ENCODE measurements around the gene OR51T1.
"Not testable (repeated sequence)": the region's sequence is repeated elsewhere in the genome, so short reads cannot be mapped to it uniquely, and the experiment has no call there.

Gene OR51T1, protein sequence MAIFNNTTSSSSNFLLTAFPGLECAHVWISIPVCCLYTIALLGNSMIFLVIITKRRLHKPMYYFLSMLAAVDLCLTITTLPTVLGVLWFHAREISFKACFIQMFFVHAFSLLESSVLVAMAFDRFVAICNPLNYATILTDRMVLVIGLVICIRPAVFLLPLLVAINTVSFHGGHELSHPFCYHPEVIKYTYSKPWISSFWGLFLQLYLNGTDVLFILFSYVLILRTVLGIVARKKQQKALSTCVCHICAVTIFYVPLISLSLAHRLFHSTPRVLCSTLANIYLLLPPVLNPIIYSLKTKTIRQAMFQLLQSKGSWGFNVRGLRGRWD

DNA sequence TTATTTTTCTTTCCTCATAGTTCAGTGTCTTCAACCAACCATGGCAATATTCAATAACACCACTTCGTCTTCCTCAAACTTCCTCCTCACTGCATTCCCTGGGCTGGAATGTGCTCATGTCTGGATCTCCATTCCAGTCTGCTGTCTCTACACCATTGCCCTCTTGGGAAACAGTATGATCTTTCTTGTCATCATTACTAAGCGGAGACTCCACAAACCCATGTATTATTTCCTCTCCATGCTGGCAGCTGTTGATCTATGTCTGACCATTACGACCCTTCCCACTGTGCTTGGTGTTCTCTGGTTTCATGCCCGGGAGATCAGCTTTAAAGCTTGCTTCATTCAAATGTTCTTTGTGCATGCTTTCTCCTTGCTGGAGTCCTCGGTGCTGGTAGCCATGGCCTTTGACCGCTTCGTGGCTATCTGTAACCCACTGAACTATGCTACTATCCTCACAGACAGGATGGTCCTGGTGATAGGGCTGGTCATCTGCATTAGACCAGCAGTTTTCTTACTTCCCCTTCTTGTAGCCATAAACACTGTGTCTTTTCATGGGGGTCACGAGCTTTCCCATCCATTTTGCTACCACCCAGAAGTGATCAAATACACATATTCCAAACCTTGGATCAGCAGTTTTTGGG is at the start of gene OR51T1:
TSS of gene OR51T1 (plus strand) at position 41 of the 641 bp plus-strand sequence. CDS start at position 41, 0 bp downstream.
- ATAC-seq (no peak), DNase-seq (no peak)
- Mint-ChIP-seq H3K27ac (peak within 1 kb of the TSS in 1 of 2 donors; percentile 4), H3K4me3 (no peak within 1 kb of the TSS), H3K27me3 (no peaks in the 10 kb centered on the region), H3K9me3 (peaks cover 0 to 1% of the 10 kb centered on the region in 2 donors), H3K4me1 (no peaks in the 10 kb centered on the region)

GRCh38 chr11:4839851-4840549 is 41.7 kb upstream of the OR51T1 start:
- Mint-ChIP-seq H3K9me3 (no peaks in the 10 kb centered on the region), H3K27ac (no peak overlapping the region), H3K4me3 (no peak overlapping the region), H3K4me1 (no peaks in the 10 kb centered on the region), H3K27me3 (no peaks in the 10 kb centered on the region)
- ATAC-seq = no peak
- no peak for DNase-seq

DNA sequence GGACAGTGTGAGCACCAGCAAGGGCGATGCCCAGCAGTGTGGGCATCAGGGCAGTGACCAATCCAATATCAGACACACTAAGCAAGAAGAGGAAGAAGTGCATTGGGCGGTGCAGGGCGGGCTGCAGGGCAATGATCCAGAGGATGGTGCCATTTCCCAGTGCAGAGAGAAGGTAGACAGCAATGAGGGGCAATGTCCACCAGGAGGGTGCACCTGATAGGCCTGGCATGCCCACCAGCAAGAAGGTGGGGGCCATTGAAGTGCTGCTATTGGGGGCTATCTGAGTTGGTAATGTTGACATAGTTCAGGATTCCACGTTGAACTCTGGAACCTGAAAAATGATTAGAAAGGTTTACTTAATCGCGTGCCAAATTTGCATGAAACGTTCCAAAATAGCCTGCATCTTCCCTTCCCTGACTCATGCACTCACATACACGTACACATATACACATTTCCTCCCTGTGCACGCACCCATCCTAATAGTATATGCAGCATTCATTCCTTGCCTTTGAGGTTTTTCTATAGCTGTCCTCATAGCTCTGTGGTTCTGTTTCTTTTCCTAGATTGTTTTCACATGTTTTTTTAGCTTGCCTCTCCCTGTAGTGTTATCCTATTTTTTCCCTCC is 32.7 kb upstream of the OR51T1 start, which contains the start of gene OR51S1:
TSS of gene OR51S1 (minus strand) at position 301 of the 625 bp plus-strand sequence. CDS start at position 301, 0 bp downstream.
- Mint-ChIP-seq H3K9me3 (peaks cover 0 to 7% of the 10 kb centered on the region in 2 donors), H3K27ac (no peak within 1 kb of the TSS)

DNA sequence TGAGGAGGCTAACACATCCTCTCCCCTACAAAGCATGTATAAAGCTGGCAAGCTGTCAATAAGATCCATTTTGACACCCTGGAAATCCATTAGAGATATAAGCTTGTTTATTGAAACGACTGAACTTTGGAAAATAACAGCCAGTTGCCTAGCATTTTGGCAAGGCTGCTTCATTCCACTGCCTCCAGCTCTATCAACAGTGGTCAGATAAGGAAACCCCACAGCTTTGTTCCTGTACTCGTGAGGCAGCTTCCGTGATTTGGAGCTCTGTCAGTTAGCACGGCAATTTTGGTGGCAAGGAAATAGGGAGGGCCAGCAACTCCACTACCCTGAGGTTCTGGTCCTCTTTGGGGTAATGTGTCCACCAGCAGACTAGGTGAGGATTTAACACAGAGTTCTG is 30.7 kb upstream of the OR51T1 start:
- Mint-ChIP-seq H3K27me3 (peaks cover 11% of the 10 kb centered on the region), H3K4me1 (no peaks in the 10 kb centered on the region), H3K9me3 (peaks cover 0 to 13% of the 10 kb centered on the region in 2 donors), H3K4me3 (no peak overlapping the region), H3K27ac (no peak overlapping the region)
- DNase-seq (no peak), ATAC-seq (no peak)

More for the DNA sequence above, 32.7 kb upstream of the OR51T1 start, which contains the start of gene OR51S1:
- H3K27me3 Mint-ChIP-seq = peaks cover 11% of the 10 kb centered on the region
- no peaks in the 10 kb centered on the region for H3K4me1 Mint-ChIP-seq
- no peak within 1 kb of the TSS for H3K4me3 Mint-ChIP-seq
- DNase-seq = no peak
- no peak for ATAC-seq

DNA sequence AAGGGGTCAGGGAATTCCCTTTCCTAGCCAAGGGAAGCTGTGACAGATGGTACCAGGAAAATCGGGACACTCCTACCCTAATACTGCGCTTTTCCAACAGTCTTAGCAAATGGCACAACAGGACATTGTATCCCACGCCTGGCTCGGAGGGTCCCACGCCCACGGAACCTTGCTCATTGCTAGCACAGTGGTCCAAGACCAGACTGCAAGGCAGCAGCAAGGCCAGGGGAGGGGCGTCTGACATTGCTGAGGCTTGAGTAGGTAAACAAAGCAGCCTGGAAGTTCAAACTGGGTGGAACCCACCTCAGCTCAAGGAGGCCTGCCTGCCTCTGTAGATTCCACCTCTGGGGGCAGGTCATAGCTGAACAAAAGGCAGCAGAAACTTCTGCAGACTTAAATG is 27.4 kb upstream of the OR51T1 start:
- not testable (repeated sequence) for H3K4me1 Mint-ChIP-seq, DNase-seq, ATAC-seq, H3K9me3 Mint-ChIP-seq, H3K4me3 Mint-ChIP-seq, H3K27me3 Mint-ChIP-seq
- peak overlapping the region in 1 of 2 donors; percentile 48 for H3K27ac Mint-ChIP-seq

GRCh38 chr11:4862447-4863236 is 19.1 kb upstream of the OR51T1 start:
- no peaks in the 10 kb centered on the region for H3K27me3 Mint-ChIP-seq
- H3K4me1 Mint-ChIP-seq = no peaks in the 10 kb centered on the region
- H3K4me3 Mint-ChIP-seq = no peak overlapping the region
- H3K27ac Mint-ChIP-seq = no peak overlapping the region
- no peak for ATAC-seq
- DNase-seq = no peak
- peaks cover 5 to 6% of the 10 kb centered on the region in 2 donors for H3K9me3 Mint-ChIP-seq

- Mint-ChIP-seq H3K27me3 (no peaks in the 10 kb centered on the region), H3K4me3 (no peak overlapping the region), H3K9me3 (peaks cover 5 to 12% of the 10 kb centered on the region in 2 donors), H3K4me1 (no peaks in the 10 kb centered on the region), H3K27ac (peak overlapping the region in 1 of 2 donors; percentile 44)
- no peak for DNase-seq
- no peak for ATAC-seq
Observed at GRCh38 chr11:4863876-4864275, 17.8 kb upstream of the OR51T1 start.

DNA sequence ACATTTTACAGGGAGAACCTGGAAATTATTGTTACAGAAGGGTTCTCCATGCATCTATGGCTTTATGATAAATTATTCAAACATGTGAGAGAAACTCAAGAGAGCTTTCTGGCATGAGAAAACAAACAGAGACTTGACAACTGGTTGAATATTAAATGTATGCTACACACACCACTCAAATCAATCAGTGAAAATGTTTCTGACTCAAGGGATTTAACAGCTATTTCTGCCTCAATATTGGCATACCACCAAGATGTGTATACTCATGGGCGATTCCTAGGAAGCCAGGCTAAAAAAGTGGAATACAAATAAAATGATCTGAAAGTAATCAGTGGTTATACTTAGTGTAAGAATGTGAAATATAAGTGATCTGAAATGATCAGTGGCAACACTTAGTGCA is 15.8 kb upstream of the OR51T1 start:
- Mint-ChIP-seq H3K27ac (no peak overlapping the region), H3K4me3 (no peak overlapping the region), H3K27me3 (no peaks in the 10 kb centered on the region)

GRCh38 chr11:4881188-4881587 is 512 bp upstream of the OR51T1 start:
- DNase-seq (no peak), ATAC-seq (no peak)
- Mint-ChIP-seq H3K4me1 (no peaks in the 10 kb centered on the region), H3K4me3 (no peak overlapping the region), H3K9me3 (peaks cover 0 to 6% of the 10 kb centered on the region in 2 donors), H3K27me3 (no peaks in the 10 kb centered on the region), H3K27ac (no peak overlapping the region)

More for the DNA sequence above, 15.8 kb upstream of the OR51T1 start:
- H3K4me1 Mint-ChIP-seq = no peaks in the 10 kb centered on the region
- DNase-seq (no peak), ATAC-seq (no peak)
- H3K9me3 Mint-ChIP-seq = peaks cover 4 to 6% of the 10 kb centered on the region in 2 donors

DNA sequence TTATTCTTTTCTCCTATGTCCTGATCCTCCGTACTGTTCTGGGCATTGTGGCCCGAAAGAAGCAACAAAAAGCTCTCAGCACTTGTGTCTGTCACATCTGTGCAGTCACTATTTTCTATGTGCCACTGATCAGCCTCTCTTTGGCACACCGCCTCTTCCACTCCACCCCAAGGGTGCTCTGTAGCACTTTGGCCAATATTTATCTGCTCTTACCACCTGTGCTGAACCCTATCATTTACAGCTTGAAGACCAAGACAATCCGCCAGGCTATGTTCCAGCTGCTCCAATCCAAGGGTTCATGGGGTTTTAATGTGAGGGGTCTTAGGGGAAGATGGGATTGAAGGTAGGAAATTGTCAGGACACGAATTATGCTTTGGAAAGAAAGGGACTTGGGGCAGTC is 843 bp downstream of the OR51T1 start:
- Mint-ChIP-seq H3K27me3 (no peaks in the 10 kb centered on the region), H3K9me3 (no peaks in the 10 kb centered on the region), H3K27ac (peak overlapping the region in 1 of 2 donors; percentile 4), H3K4me1 (no peaks in the 10 kb centered on the region), H3K4me3 (no peak overlapping the region)
- no peak for DNase-seq
- ATAC-seq = no peak

- Mint-ChIP-seq H3K4me3 (no peak overlapping the region), H3K27ac (no peak overlapping the region), H3K9me3 (no peaks in the 10 kb centered on the region), H3K4me1 (no peaks in the 10 kb centered on the region), H3K27me3 (no peaks in the 10 kb centered on the region)
- ATAC-seq (no peak), DNase-seq (no peak)
Observed at GRCh38 chr11:4884361-4884760, 2.7 kb downstream of the OR51T1 start.

DNA sequence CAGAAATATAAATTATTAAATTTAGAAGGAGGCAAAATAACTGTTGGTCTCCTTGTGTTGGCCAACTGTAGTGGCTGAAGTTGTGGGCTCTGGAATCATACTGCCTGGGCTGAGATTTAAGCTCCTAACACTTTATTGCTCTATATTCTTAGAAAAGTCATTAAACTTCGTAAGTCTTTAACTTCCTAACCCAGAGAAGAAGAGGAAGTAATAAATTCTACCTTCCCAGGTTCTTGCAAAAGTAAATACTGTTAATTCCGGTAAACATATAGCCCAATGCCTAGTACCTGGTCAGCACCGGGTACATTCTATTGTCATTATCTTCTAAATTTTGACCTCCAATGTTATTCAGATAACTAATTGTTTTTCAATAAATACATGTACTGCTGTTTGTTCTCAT is 4.5 kb downstream of the OR51T1 start:
- Mint-ChIP-seq H3K27me3 (peaks cover 8% of the 10 kb centered on the region), H3K9me3 (peaks cover 5 to 7% of the 10 kb centered on the region in 2 donors), H3K27ac (no peak overlapping the region), H3K4me3 (no peak overlapping the region), H3K4me1 (no peaks in the 10 kb centered on the region)
- no peak for ATAC-seq
- no peak for DNase-seq

- no peak overlapping the region for H3K4me3 Mint-ChIP-seq
- peaks cover 5 to 7% of the 10 kb centered on the region in 2 donors for H3K9me3 Mint-ChIP-seq
- no peak overlapping the region for H3K27ac Mint-ChIP-seq
- DNase-seq = no peak
- no peaks in the 10 kb centered on the region for H3K4me1 Mint-ChIP-seq
- peaks cover 8% of the 10 kb centered on the region for H3K27me3 Mint-ChIP-seq
- no peak for ATAC-seq
Observed at GRCh38 chr11:4887591-4887990, 5.9 kb downstream of the OR51T1 start.

- no peak for DNase-seq
- Mint-ChIP-seq H3K27me3 (peaks cover 8% of the 10 kb centered on the region), H3K27ac (no peak overlapping the region), H3K9me3 (peaks cover 5 to 7% of the 10 kb centered on the region in 2 donors), H3K4me1 (no peaks in the 10 kb centered on the region), H3K4me3 (no peak overlapping the region)
- ATAC-seq = no peak
Observed at GRCh38 chr11:4890279-4890678, 8.6 kb downstream of the OR51T1 start.

All from stimulated activated naive CD8-positive, alpha-beta T cell treated with anti-CD3 and anti-CD28 coated beads, Interleukin-15, amount 100 ng/mL, for 72 hours (primary cell).